Measurements from ENCODE around the gene SMIM33. TPM values are rescaled to one million over a fixed set of nuclear protein-coding genes. Genes with fewer than 3 reads are reported as not detected.
"Not testable (repeated sequence)": the region's sequence is repeated elsewhere in the genome, so short reads cannot be mapped to it uniquely, and the experiment has no call there.

Gene SMIM33
- total and polyA plus RNA-seq, 7 donors = 4.7 to 5.1 (median 4.8) TPM; not detected in 4

- no peak for TF ChIP-seq CTCF (IDR thresholded peaks at IDR 0.05)
- WGBS, 2 donors = 83 to 94% methylated on average over 4 of the region's 4 CpGs
Measured at GRCh38 chr5:139501381-139501780, 30.6 kb downstream of the SMIM33 start.

GRCh38 chr5:139503036-139503817, 32.4 kb downstream of the SMIM33 start:
- H3K27me3 ChIP-seq; H3K4me3 ChIP-seq; H3K27ac ChIP-seq; H3K36me3 ChIP-seq; H3K9me3 ChIP-seq; intact Hi-C loops (cut with DNase I); DNase-seq; H3K4me1 ChIP-seq: not testable (repeated sequence)
- 91 to 93% methylated on average over 15 of the region's 15 CpGs for WGBS, 2 donors

More at GRCh38 chr5:139501381-139501780, 30.6 kb downstream of the SMIM33 start:
- no peak overlapping the region for H3K27ac ChIP-seq
- H3K36me3 ChIP-seq = no peaks in the 10 kb centered on the region
- no peak overlapping the region for H3K4me3 ChIP-seq
- intact Hi-C loops (cut with DNase I) = no loop called here
- no peaks in the 10 kb centered on the region for H3K27me3 ChIP-seq
- no peak for DNase-seq
- no peaks in the 10 kb centered on the region for H3K4me1 ChIP-seq
- no peaks in the 10 kb centered on the region for H3K9me3 ChIP-seq

GRCh38 chr5:139503879-139504278, 33.1 kb downstream of the SMIM33 start:
- H3K27ac ChIP-seq; H3K27me3 ChIP-seq; H3K9me3 ChIP-seq; H3K4me1 ChIP-seq; DNase-seq; H3K36me3 ChIP-seq; H3K4me3 ChIP-seq; intact Hi-C loops (cut with DNase I): not testable (repeated sequence)
- 88 to 89% methylated on average over 15 of the region's 15 CpGs for WGBS, 2 donors

- H3K4me3 ChIP-seq; DNase-seq; H3K27me3 ChIP-seq; H3K27ac ChIP-seq; H3K4me1 ChIP-seq; intact Hi-C loops (cut with DNase I); H3K36me3 ChIP-seq; H3K9me3 ChIP-seq: not testable (repeated sequence)
- WGBS, 2 donors = 82 to 90% methylated on average over 5 of the region's 5 CpGs
Measured at GRCh38 chr5:139504722-139505121, 33.9 kb downstream of the SMIM33 start.

GRCh38 chr5:139512786-139513390, 42.1 kb downstream of the SMIM33 start:
- intact Hi-C loops (cut with DNase I) = no loop called here
- no peaks in the 10 kb centered on the region for H3K36me3 ChIP-seq
- no peaks in the 10 kb centered on the region for H3K9me3 ChIP-seq
- WGBS, 2 donors = 77 to 89% methylated on average over 6 of the region's 6 CpGs
- H3K27me3 ChIP-seq = no peaks in the 10 kb centered on the region
- no peak overlapping the region for H3K27ac ChIP-seq
- TF ChIP-seq POLR2AphosphoS5 (IDR thresholded peaks at IDR 0.05) (no peak), CTCF (IDR thresholded peaks at IDR 0.05) (no peak), POLR2A (IDR thresholded peaks at IDR 0.05) (no peak), EP300 (IDR thresholded peaks at IDR 0.05) (no peak)
- H3K4me1 ChIP-seq = peaks cover 0 to 4% (median 3%) of the 10 kb centered on the region in 4 donors
- DNase-seq = no peak
- H3K4me3 ChIP-seq = no peak overlapping the region

GRCh38 chr5:139513434-139513833, 42.6 kb downstream of the SMIM33 start:
- peak; percentile 81 for DNase-seq
- H3K36me3 ChIP-seq; H3K9me3 ChIP-seq; H3K27me3 ChIP-seq; H3K27ac ChIP-seq; H3K4me3 ChIP-seq; intact Hi-C loops (cut with DNase I); H3K4me1 ChIP-seq: not testable (repeated sequence)
- 73% methylated on average over 5 of the region's 5 CpGs for WGBS, 2 donors
- peak in 3 of 4 experiments; percentile 31 to 48 (median 33) for TF ChIP-seq CTCF (IDR thresholded peaks at IDR 0.05)

All from sigmoid colon (tissue), 7 donors.